NCI-H748 (cell line): ENCODE results near the gene NECTIN1.

Experiments used
- DNase-seq: peaks from one replicate; lab custom pipeline; 2025; ENCODE audit not compliant: unreplicated experiment; lab: John Stamatoyannopoulos, UW

Gene NECTIN1

DNA sequence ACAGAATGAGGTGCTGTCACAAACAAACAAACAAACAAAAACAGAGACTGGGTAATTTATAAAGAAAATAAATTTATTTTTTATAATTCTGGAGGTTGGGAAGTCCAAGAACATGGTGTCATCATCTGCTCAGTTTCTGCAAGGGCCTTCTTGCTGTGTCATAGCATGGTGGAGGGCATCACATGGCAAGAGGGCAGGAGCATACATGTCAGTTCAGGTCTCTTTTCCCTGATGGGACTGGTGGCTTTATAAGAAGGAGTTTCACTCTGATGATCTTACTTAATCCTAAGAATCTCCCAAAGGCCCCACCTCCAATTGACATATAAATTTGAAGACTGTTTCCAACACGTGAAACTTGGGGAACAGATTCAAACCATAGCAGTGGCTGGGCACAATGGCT, 135.7 kb downstream of the NECTIN1 start:
- no peak for DNase-seq

GRCh38 chr11:119592642-119593041, 136.4 kb downstream of the NECTIN1 start:
- DNase-seq, result no peak

DNA sequence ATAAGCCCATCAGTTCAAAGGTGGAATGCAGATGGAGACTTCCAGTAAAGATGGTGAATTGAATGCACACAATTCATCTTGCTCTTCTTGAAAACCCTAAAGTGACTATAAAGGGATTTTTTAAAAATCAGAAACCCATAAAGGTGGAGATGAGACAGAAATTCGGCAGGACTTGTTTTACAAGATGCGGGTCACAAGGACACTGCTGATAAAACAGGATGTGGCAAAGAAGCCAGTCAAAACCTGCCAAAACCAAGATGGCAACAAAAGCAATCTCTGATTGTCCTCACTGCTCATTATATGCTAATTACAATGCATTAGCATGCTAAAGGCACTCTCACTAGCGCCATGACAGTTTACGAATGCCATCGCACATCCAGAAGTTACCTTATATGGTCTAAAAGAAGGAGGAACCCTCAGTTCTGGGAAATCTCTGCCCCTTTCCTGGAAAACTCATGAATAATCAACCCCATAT, 137.1 kb downstream of the NECTIN1 start:
- DNase-seq, result no peak

GRCh38 chr11:119590651-119591351, 138.2 kb downstream of the NECTIN1 start:
- no peak for DNase-seq

DNA sequence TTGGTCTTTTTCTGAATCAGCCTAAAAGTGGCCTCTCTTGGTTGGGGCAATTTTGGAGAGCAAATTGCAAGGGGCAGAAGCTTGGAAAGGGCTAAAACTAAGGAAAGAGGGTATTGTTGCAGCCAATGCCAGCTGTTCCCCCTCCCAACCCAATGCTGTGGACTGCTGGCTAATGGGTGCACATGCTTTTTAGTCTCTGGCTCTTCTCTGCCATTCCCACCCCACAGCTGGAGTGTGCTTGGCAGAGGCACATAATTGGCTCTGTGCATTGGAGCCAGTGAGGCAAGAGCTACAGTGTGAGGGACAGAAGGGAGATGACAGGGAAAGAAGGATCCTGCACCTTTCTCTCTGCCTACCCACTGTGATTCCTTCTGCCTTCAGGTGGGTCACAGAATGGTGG, 140.0 kb downstream of the NECTIN1 start:
- DNase-seq, result no peak
